Tibial nerve (tissue), 3 donors: ENCODE data around the gene CCDC121.

Source experiments
- CTCF ChIP-seq, 5 experiments: fragments of 200-600 bp in 3 of 5; fragments of 450-650 bp in 2 of 5; sonication (generic) in 3 of 5; IDR thresholded peaks; one replicate each; pipeline ENCODE4 v1.5.1; 2016 to 2019; ENCODE audit warnings: antibody characterized with exemption in 5 of 5, mild to moderate bottlenecking in 3 of 5, moderate library complexity in 2 of 5
- POLR2A ChIP-seq, 2 donors: fragments of 450-650 bp; IDR thresholded peaks; one replicate each; pipeline ENCODE4 v1.6.1; 2017; ENCODE audit warnings: antibody characterized with exemption in 2 of 2, mild to moderate bottlenecking in 2 of 2, moderate library complexity in 2 of 2

- TF ChIP-seq CTCF (IDR thresholded peaks at IDR 0.05) = no peak
- TF ChIP-seq POLR2A (IDR thresholded peaks at IDR 0.05) = no peak
Observed at GRCh38 chr2:27640722-27641245, 12.0 kb upstream of the CCDC121 start.
